ENCODE measurements around the gene KIAA1217.

DNA sequence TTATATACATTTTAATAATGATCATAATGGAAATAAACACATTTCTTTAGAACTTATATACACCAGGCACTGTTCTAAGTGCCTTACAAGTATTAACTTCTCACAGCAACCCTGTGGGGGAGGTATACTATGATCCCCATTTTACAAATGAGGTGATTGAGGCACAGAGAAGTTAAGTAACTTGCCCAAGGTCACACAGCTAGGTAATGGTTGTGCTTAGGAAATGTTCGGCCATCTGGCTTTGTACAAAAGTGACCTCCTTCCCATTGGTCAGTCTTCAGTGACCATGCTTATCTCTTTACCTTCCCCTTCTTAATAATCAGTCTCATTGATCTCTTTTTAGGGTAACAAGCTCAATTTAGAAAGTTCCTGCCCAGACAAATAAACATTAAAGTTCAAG is 158.8 kb downstream of the KIAA1217 start:
- TF ChIP-seq, protein P1, sequence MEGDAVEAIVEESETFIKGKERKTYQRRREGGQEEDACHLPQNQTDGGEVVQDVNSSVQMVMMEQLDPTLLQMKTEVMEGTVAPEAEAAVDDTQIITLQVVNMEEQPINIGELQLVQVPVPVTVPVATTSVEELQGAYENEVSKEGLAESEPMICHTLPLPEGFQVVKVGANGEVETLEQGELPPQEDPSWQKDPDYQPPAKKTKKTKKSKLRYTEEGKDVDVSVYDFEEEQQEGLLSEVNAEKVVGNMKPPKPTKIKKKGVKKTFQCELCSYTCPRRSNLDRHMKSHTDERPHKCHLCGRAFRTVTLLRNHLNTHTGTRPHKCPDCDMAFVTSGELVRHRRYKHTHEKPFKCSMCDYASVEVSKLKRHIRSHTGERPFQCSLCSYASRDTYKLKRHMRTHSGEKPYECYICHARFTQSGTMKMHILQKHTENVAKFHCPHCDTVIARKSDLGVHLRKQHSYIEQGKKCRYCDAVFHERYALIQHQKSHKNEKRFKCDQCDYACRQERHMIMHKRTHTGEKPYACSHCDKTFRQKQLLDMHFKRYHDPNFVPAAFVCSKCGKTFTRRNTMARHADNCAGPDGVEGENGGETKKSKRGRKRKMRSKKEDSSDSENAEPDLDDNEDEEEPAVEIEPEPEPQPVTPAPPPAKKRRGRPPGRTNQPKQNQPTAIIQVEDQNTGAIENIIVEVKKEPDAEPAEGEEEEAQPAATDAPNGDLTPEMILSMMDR (tag by site-specific recombination; IDR thresholded peaks at IDR 0.05), result no peak
- TF ChIP-seq ZSCAN30 (tag by site-specific recombination; IDR thresholded peaks at IDR 0.05), result no peak
- no peak for TF ChIP-seq ZNF19 (tag by site-specific recombination; IDR thresholded peaks at IDR 0.05; ENCODE audit: low read depth)
- TF ChIP-seq, protein P2, sequence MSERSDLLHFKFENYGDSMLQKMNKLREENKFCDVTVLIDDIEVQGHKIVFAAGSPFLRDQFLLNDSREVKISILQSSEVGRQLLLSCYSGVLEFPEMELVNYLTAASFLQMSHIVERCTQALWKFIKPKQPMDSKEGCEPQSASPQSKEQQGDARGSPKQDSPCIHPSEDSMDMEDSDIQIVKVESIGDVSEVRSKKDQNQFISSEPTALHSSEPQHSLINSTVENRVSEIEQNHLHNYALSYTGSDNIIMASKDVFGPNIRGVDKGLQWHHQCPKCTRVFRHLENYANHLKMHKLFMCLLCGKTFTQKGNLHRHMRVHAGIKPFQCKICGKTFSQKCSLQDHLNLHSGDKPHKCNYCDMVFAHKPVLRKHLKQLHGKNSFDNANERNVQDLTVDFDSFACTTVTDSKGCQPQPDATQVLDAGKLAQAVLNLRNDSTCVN (tag by site-specific recombination; optimal IDR thresholded peaks at IDR 0.05), result no peak
- TF ChIP-seq, protein P3, sequence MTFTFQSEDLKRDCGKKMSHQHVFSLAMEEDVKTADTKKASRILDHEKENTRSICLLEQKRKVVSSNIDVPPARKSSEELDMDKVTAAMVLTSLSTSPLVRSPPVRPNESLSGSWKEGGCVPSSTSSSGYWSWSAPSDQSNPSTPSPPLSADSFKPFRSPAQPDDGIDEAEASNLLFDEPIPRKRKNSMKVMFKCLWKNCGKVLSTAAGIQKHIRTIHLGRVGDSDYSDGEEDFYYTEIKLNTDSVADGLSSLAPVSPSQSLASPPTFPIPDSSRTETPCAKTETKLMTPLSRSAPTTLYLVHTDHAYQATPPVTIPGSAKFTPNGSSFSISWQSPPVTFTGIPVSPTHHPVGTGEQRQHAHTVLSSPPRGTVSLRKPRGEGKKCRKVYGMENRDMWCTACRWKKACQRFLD (tag by site-specific recombination; IDR thresholded peaks at IDR 0.05), result no peak
- TF ChIP-seq, protein P4, sequence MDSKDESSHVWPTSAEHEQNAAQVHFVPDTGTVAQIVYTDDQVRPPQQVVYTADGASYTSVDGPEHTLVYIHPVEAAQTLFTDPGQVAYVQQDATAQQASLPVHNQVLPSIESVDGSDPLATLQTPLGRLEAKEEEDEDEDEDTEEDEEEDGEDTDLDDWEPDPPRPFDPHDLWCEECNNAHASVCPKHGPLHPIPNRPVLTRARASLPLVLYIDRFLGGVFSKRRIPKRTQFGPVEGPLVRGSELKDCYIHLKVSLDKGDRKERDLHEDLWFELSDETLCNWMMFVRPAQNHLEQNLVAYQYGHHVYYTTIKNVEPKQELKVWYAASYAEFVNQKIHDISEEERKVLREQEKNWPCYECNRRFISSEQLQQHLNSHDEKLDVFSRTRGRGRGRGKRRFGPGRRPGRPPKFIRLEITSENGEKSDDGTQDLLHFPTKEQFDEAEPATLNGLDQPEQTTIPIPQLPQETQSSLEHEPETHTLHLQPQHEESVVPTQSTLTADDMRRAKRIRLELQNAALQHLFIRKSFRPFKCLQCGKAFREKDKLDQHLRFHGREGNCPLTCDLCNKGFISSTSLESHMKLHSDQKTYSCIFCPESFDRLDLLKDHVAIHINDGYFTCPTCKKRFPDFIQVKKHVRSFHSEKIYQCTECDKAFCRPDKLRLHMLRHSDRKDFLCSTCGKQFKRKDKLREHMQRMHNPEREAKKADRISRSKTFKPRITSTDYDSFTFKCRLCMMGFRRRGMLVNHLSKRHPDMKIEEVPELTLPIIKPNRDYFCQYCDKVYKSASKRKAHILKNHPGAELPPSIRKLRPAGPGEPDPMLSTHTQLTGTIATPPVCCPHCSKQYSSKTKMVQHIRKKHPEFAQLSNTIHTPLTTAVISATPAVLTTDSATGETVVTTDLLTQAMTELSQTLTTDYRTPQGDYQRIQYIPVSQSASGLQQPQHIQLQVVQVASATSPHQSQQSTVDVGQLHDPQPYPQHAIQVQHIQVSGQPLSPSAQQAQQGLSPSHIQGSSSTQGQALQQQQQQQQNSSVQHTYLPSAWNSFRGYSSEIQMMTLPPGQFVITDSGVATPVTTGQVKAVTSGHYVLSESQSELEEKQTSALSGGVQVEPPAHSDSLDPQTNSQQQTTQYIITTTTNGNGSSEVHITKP (tag by site-specific recombination; IDR thresholded peaks at IDR 0.05), result no peak
- TF ChIP-seq, protein P5, sequence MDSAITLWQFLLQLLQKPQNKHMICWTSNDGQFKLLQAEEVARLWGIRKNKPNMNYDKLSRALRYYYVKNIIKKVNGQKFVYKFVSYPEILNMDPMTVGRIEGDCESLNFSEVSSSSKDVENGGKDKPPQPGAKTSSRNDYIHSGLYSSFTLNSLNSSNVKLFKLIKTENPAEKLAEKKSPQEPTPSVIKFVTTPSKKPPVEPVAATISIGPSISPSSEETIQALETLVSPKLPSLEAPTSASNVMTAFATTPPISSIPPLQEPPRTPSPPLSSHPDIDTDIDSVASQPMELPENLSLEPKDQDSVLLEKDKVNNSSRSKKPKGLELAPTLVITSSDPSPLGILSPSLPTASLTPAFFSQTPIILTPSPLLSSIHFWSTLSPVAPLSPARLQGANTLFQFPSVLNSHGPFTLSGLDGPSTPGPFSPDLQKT (IDR thresholded peaks at IDR 0.05; ENCODE audit: borderline replicate concordance, low read depth, low read length), result no peak
- no peak for TF ChIP-seq MYNN (tag by site-specific recombination; IDR thresholded peaks at IDR 0.05; ENCODE audit: borderline replicate concordance)
- no peak for TF ChIP-seq ZNF121 (tag by site-specific recombination; IDR thresholded peaks at IDR 0.05)
